Activated CD8-positive, alpha-beta memory T cell treated with anti-CD3 and anti-CD28 coated beads, Interleukin-2, amount 50 U/mL, for 24 hours (primary cell): Measurements from ENCODE around the gene IGFBP5.

Experiments used
- DNase-seq: peaks from one replicate; pipeline ENCODE4 v3.0.0-alpha.2; 2020; ENCODE audit errors: extremely low read depth

The IGFBP5 gene

GRCh38 chr2:216665242-216665641 lies 30.1 kb downstream of the IGFBP5 start:
- DNase-seq, result no peak

GRCh38 chr2:216664593-216665034 lies 30.7 kb downstream of the IGFBP5 start:
- no peak for DNase-seq

- DNase-seq, result no peak
Measured at GRCh38 chr2:216663846-216664245, 31.5 kb downstream of the IGFBP5 start.

- no peak for DNase-seq
Measured at GRCh38 chr2:216663106-216663505, 32.2 kb downstream of the IGFBP5 start.

- no peak for DNase-seq
Measured at GRCh38 chr2:216661639-216662375, 33.5 kb downstream of the IGFBP5 start.

GRCh38 chr2:216661051-216661450 lies 34.3 kb downstream of the IGFBP5 start:
- no peak for DNase-seq

GRCh38 chr2:216660496-216660895 lies 34.9 kb downstream of the IGFBP5 start:
- no peak for DNase-seq

- no peak for DNase-seq
Measured at GRCh38 chr2:216659276-216659675, 36.1 kb downstream of the IGFBP5 start.

- DNase-seq, result no peak
Measured at GRCh38 chr2:216658757-216659156, 36.6 kb downstream of the IGFBP5 start.

- no peak for DNase-seq
Measured at GRCh38 chr2:216657980-216658379, 37.4 kb downstream of the IGFBP5 start.

GRCh38 chr2:216657086-216657855 lies 38.1 kb downstream of the IGFBP5 start:
- DNase-seq, result no peak

- no peak for DNase-seq
Measured at GRCh38 chr2:216654528-216655052, 40.8 kb downstream of the IGFBP5 start.

GRCh38 chr2:216653931-216654365 lies 41.4 kb downstream of the IGFBP5 start:
- DNase-seq, result no peak

GRCh38 chr2:216653093-216653799 lies 42.1 kb downstream of the IGFBP5 start:
- DNase-seq, result no peak

GRCh38 chr2:216652566-216652965 lies 42.8 kb downstream of the IGFBP5 start:
- DNase-seq, result no peak

GRCh38 chr2:216651351-216651881 lies 43.9 kb downstream of the IGFBP5 start:
- DNase-seq, result no peak

GRCh38 chr2:216650626-216651257 lies 44.6 kb downstream of the IGFBP5 start:
- no peak for DNase-seq

GRCh38 chr2:216649574-216649973 lies 45.8 kb downstream of the IGFBP5 start:
- no peak for DNase-seq

GRCh38 chr2:216648105-216648504 lies 47.2 kb downstream of the IGFBP5 start:
- DNase-seq, result no peak

GRCh38 chr2:216646116-216646515 lies 49.2 kb downstream of the IGFBP5 start:
- no peak for DNase-seq

GRCh38 chr2:216645636-216645950 lies 49.8 kb downstream of the IGFBP5 start:
- no peak for DNase-seq
